BLaER1 (cell line): ENCODE data around the gene RHEX.

Experiments used
- H3K27ac ChIP-seq: shearing (Covaris generic); formaldehyde crosslinking; 2 replicates; pipeline ENCODE4 v1.8.1; 2022
- H3K27me3 ChIP-seq: shearing (Covaris generic); formaldehyde crosslinking; 2 replicates; pipeline ENCODE4 v1.8.1; 2022
- H3K36me3 ChIP-seq: shearing (Covaris generic); formaldehyde crosslinking; 2 replicates; pipeline ENCODE4 v1.8.1; 2022
- H3K4me1 ChIP-seq: shearing (Covaris generic); formaldehyde crosslinking; 2 replicates; pipeline ENCODE4 v1.8.1; 2022
- H3K4me2 ChIP-seq: shearing (Covaris generic); formaldehyde crosslinking; 2 replicates; pipeline ENCODE4 v1.8.1; 2022
- H3K4me3 ChIP-seq: shearing (Covaris generic); formaldehyde crosslinking; 2 replicates; pipeline ENCODE4 v1.8.1; 2022
- H3K9ac ChIP-seq: shearing (Covaris generic); formaldehyde crosslinking; 2 replicates; pipeline ENCODE4 v1.8.1; 2022
- H3K9me3 ChIP-seq: shearing (Covaris generic); formaldehyde crosslinking; 2 replicates; pipeline ENCODE4 v1.8.1; 2022
- H4K20me1 ChIP-seq: shearing (Covaris generic); formaldehyde crosslinking; 2 replicates; pipeline ENCODE4 v1.8.1; 2022
- Cebpa-rat ChIP-seq: shearing (Covaris generic); IDR thresholded peaks from 2 replicates; pipeline ENCODE4 v1.8.1; 2022

Gene RHEX

DNA sequence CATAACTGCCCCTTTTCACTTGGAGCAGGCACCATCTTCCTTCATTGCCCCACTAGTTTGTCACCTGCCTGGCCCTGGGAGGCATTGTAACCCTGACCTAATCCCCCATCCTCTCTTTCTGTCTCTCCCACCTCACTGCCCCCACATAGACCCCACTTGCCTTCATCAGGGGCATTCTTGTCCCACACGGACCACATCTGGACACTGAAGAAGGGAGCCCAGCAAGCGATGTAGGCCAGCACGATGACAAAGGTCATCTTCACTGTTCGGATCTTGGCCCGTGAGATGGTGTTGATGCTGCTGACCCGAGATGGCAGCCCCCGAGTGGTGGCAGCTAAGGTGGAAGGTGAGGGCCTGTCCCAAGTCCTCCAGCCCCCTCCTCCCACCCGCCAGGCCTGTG lies 62.8 kb downstream of the RHEX start:
- TF ChIP-seq Cebpa-rat = no peak
- Histone ChIP-seq H3K4me1 (peaks cover 13% of the 10 kb centered on the region), H3K27ac (no peak overlapping the region), H4K20me1 (no peaks in the 10 kb centered on the region), H3K4me2 (no peak overlapping the region), H3K9ac (no peak overlapping the region), H3K9me3 (peaks cover 2% of the 10 kb centered on the region; the same call in 1 of the 2 replicates), H3K36me3 (no peaks in the 10 kb centered on the region), H3K27me3 (peaks cover 42% of the 10 kb centered on the region), H3K4me3 (no peak overlapping the region)

DNA sequence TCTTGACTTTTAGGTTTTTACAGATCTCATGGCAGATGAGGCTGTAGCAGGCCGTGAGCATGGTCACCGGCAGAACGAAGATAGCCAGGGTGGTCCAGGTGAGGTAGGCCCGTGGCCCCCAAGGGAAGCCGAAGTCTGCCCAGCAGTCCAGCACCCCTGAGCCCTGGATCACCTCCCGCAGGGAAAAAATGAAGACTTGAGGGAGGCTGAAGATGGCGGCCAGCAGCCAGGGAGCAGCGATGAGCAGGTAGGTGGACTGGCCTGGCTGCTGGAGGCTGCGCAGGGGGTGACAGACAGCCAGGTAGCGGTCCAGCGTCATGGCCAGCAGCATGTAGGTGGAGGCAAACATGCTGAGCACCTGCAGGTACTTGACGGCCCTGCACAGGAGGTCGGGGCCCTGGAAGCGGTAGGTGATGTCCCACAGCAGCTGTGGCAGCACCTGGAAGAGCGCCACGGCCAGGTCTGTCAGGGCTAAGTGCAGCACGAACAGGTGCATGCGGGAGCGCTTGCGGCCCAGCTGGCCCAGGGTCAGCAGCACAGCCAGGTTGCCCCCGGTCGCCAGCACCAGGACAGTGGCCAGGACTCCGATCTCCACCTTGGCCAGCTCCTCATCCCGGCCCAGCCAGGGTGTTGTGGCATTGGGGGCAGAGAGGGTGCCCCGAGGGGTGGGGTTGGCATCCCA lies 63.4 kb downstream of the RHEX start:
- Histone ChIP-seq H3K36me3 (no peaks in the 10 kb centered on the region), H3K4me2 (no peak overlapping the region; the same call in 1 of the 2 replicates), H3K27ac (no peak overlapping the region), H3K9me3 (peaks cover 7% of the 10 kb centered on the region; the same call in 1 of the 2 replicates), H3K4me3 (no peak overlapping the region), H3K27me3 (peaks cover 42% of the 10 kb centered on the region), H3K9ac (no peak overlapping the region), H3K4me1 (peaks cover 13% of the 10 kb centered on the region), H4K20me1 (no peaks in the 10 kb centered on the region)
- no peak for TF ChIP-seq Cebpa-rat

DNA sequence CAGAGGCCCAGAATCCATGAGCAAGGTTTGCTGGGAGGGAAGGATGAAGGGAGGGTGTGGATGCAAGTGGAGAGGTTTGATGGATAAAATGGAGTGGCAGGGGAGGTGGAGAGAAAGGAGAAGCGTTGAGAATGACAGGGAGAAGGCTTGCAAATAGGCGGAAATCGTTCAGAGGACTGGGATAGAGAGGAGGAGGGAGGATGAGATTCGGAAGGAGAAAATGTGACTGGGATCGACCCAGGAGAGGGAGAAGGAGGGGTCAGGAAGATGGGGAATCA lies 63.8 kb downstream of the RHEX start:
- peak overlapping the region; percentile 88 for H3K4me2 ChIP-seq
- peaks cover 42% of the 10 kb centered on the region for H3K27me3 ChIP-seq
- no peak overlapping the region for H3K27ac ChIP-seq
- H3K4me1 ChIP-seq = peaks cover 13% of the 10 kb centered on the region
- H3K36me3 ChIP-seq = no peaks in the 10 kb centered on the region
- no peak overlapping the region for H3K9ac ChIP-seq
- TF ChIP-seq Cebpa-rat = no peak
- H3K9me3 ChIP-seq = peaks cover 12% of the 10 kb centered on the region; the same call in 1 of the 2 replicates
- peak overlapping the region; percentile 62; the same call in 1 of the 2 replicates for H3K4me3 ChIP-seq
- no peaks in the 10 kb centered on the region for H4K20me1 ChIP-seq

DNA sequence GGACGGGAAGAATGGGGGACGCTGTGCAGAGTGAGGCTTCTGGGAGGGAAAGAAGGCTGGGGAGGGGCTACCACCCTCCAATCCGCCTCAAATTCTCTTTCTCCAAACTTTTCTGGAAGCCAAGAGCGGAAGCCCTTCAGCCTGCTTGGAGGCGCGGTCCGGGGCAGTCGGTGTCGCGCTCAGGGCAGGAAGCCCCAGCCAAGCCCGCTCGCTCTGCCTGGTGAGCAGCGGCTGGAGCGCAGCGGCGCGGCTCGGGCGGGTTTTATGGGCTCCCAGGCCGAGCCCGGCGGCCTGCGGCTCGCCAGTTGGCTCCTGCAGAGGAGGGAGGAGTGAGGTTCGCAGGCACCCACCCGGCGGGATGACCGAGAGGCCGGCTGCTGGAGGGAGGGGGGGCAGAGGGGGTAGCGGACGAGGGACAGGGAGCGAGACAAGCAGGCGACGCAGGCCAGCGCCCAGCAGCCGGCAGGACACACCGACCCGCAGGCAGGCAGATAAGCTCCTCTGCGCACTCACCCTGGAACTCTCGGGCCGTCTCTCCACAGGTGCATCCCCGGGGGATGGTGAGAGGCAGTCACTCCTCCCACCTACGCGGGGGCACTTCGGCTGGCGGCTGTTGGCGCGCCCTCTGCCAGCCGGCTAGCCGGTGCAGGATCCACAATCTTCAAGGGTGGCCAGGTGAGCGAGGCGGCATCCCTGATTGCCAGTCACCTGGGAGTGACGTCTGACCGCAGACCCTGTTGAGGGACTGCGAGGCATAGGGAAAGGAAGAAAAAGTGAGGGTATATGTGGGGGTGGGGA lies 64.4 kb downstream of the RHEX start, which contains the start of gene AVPR1B:
TSS of gene AVPR1B (minus strand) at position 238 of the 798 bp plus-strand sequence. CDS start 498 bp downstream, outside the sequence.
- Histone ChIP-seq H4K20me1 (no peaks in the 10 kb centered on the region), H3K4me2 (peak within 1 kb of the TSS; percentile 88), H3K4me1 (peaks cover 13% of the 10 kb centered on the region), H3K36me3 (no peaks in the 10 kb centered on the region), H3K27me3 (peaks cover 42% of the 10 kb centered on the region), H3K4me3 (peak within 1 kb of the TSS; percentile 62), H3K27ac (no peak within 1 kb of the TSS), H3K9me3 (peaks cover 17% of the 10 kb centered on the region), H3K9ac (0 out of 2 replicates have a peak within 1 kb of the TSS, but pooled peaks have one; percentile 22)
- TF ChIP-seq Cebpa-rat = no peak

DNA sequence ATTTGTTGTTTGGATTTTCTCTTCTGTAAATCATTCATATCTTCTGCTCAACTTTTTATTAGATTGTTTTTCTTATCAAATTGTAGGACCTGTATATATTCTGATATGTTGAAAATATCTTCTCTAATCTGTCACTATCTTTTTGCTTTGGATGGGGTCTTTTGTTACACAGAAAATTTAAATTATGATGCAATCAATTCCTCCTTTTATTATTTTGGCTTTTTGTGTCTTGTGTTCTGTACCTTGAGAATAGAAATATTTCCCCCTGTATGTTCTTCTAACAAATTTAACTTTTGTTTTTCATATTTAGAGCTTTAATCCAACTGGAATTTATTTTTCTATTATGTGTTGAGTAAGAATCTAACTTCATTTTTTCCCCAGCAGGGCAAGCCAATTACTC lies 67.4 kb downstream of the RHEX start:
- no peak overlapping the region for H3K4me3 ChIP-seq
- H3K9ac ChIP-seq = no peak overlapping the region
- H3K27me3 ChIP-seq = peaks cover 35% of the 10 kb centered on the region
- no peak overlapping the region for H3K27ac ChIP-seq
- H3K4me1 ChIP-seq = peaks cover 13% of the 10 kb centered on the region
- H3K9me3 ChIP-seq = peaks cover 17% of the 10 kb centered on the region
- H3K36me3 ChIP-seq = no peaks in the 10 kb centered on the region
- H4K20me1 ChIP-seq = no peaks in the 10 kb centered on the region
- H3K4me2 ChIP-seq = no peak overlapping the region
- no peak for TF ChIP-seq Cebpa-rat

DNA sequence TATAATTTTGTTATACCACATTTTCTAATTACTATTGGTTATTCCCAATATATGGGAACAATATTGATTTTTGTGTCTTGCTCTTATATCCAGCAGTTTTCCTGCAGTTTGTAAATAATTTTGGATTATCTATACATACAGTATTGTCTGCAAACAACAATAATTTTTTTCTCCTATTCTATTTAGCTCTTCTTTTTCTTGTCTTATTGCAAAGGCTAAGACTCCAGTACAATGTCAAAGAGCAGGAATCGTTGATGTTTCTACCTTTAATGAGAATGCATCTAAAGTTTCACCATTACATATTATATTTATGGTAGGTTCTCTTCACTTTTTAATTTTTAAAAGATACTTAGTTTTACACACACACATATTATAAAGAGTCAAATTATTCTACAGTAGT lies 68.3 kb downstream of the RHEX start:
- Histone ChIP-seq H3K9ac (no peak overlapping the region), H3K4me1 (peaks cover 13% of the 10 kb centered on the region), H3K9me3 (peaks cover 17% of the 10 kb centered on the region), H3K4me2 (no peak overlapping the region), H3K36me3 (no peaks in the 10 kb centered on the region), H3K27me3 (peaks cover 32% of the 10 kb centered on the region), H4K20me1 (no peaks in the 10 kb centered on the region), H3K4me3 (no peak overlapping the region), H3K27ac (no peak overlapping the region)
- no peak for TF ChIP-seq Cebpa-rat

DNA sequence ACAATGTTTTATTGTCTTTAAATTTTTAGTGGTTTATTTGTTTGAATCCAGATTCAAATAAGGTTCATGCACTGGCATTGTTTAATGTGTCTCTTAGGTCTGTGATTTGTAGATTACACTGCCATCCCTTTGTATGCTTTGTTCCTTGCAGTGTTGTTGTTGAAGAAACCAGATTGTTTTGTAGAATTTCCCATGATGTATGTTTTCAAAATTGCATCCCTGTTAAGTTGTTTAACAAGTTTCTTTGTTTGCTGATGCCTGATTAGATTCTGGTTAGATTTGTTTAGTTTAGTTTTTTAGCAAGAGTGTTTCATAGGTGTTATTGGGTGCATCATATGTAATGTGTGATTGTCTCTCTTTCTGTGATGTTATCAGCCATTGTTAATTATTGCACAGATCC lies 69.7 kb downstream of the RHEX start:
- peaks cover 3% of the 10 kb centered on the region for H3K4me1 ChIP-seq
- H3K4me3 ChIP-seq = no peak overlapping the region
- TF ChIP-seq Cebpa-rat = no peak
- H3K36me3 ChIP-seq = no peaks in the 10 kb centered on the region
- H3K27me3 ChIP-seq = peaks cover 18% of the 10 kb centered on the region
- no peak overlapping the region for H3K4me2 ChIP-seq
- H3K9me3 ChIP-seq = peaks cover 17% of the 10 kb centered on the region
- no peak overlapping the region for H3K27ac ChIP-seq
- H3K9ac ChIP-seq = no peak overlapping the region
- H4K20me1 ChIP-seq = no peaks in the 10 kb centered on the region

DNA sequence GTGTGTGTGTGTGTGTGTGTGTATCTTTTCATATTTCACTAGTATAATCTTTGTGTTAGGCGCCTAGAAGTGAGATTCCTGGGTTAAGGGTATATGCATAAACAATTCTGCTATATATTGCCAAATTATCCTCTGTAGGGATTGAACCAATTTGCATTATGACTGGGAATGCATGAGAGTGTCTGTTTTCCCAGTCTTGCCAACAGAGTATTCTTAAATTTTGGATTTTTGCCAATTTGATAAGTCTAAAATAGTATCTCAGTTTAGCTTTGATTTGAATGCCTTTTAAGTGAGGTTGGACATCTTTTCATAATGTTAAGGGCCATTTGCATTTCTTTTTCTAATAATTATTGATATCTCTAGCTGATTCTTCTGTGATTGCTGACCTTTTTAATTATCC lies 72.4 kb downstream of the RHEX start:
- no peak for TF ChIP-seq Cebpa-rat
- Histone ChIP-seq H3K4me2 (no peak overlapping the region), H3K9me3 (peaks cover 17% of the 10 kb centered on the region), H3K27ac (no peak overlapping the region), H3K4me1 (no peaks in the 10 kb centered on the region), H4K20me1 (no peaks in the 10 kb centered on the region), H3K9ac (no peak overlapping the region), H3K27me3 (no peaks in the 10 kb centered on the region), H3K4me3 (no peak overlapping the region), H3K36me3 (no peaks in the 10 kb centered on the region)

DNA sequence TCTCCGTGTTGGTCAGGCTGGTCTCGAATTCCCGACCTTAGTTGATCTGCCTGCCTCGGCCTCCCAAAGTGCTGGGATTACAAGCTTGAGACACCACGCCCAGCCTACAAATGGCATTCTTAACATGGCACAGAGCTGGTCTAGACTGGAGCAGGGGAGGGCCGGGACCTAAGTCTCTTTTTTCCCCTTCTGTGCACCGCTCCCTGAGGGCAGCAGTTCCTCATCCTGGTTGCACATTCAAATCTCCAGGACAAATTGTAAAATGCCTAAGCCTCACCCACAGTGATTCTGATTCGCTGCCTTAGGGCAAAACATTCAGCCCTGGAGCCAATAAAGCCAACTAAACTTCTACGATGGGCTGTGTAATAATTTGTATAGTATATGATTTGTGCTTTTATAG lies 74.4 kb downstream of the RHEX start:
- H3K27ac ChIP-seq = no peak overlapping the region
- TF ChIP-seq Cebpa-rat = no peak
- no peaks in the 10 kb centered on the region for H3K9me3 ChIP-seq
- H3K4me1 ChIP-seq = no peaks in the 10 kb centered on the region
- H4K20me1 ChIP-seq = no peaks in the 10 kb centered on the region
- H3K4me2 ChIP-seq = no peak overlapping the region
- no peaks in the 10 kb centered on the region for H3K36me3 ChIP-seq
- H3K9ac ChIP-seq = no peak overlapping the region
- H3K4me3 ChIP-seq = no peak overlapping the region
- no peaks in the 10 kb centered on the region for H3K27me3 ChIP-seq

DNA sequence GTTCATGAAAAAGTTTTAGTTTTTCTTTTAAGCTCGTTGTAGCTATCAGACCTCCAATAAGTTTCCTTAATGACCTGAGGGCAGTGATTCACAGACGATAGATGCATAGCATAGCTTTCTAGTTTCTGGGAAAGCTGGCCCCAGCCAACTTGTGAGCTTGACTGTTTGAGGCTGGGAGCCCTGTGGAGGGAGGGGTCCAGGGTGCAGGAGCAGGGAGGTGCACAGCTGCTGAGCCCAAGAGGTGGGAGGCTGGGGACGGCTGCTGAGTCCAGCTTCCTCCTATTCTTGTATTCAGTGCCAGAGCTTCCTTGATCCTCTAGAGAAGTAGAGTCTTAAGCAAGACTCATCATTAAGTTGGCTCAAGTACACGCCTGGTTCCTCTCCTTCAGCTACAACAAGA lies 75.2 kb downstream of the RHEX start:
- H3K27ac ChIP-seq = no peak overlapping the region
- no peaks in the 10 kb centered on the region for H3K36me3 ChIP-seq
- H3K9ac ChIP-seq = no peak overlapping the region
- no peaks in the 10 kb centered on the region for H3K27me3 ChIP-seq
- H3K4me3 ChIP-seq = no peak overlapping the region
- no peak overlapping the region for H3K4me2 ChIP-seq
- no peaks in the 10 kb centered on the region for H4K20me1 ChIP-seq
- H3K4me1 ChIP-seq = no peaks in the 10 kb centered on the region
- H3K9me3 ChIP-seq = no peaks in the 10 kb centered on the region
- TF ChIP-seq Cebpa-rat = no peak
